Transverse colon (tissue), 4 donors: ENCODE results near the gene FBXO41. TPM values are rescaled to one million over a fixed set of nuclear protein-coding genes. Genes with fewer than 3 reads are reported as not detected.

Source experiments
- DNase-seq: peaks from one replicate; pipeline ENCODE4 v3.0.0-alpha.2; 2019
- H3K27ac ChIP-seq, 4 donors: fragments of 200-600 bp; sonication (generic); 2 replicates each; pipeline ENCODE4 v1.5.1; 2016 to 2018; ENCODE audit warnings: inconsistent platforms in 4 of 4
- H3K27me3 ChIP-seq: fragments of 200-600 bp; sonication (generic); 2 replicates; pipeline ENCODE4 v1.5.1; 2017; ENCODE audit warnings: inconsistent platforms
- H3K36me3 ChIP-seq, 4 donors: fragments of 200-600 bp; sonication (generic); 2 replicates each; pipeline ENCODE4 v1.5.1; 2017 to 2019; ENCODE audit warnings: inconsistent platforms in 4 of 4
- H3K4me1 ChIP-seq, 4 donors: fragments of 200-600 bp; sonication (generic); 2 replicates each; pipeline ENCODE4 v1.5.1; 2017 to 2020; ENCODE audit warnings: inconsistent platforms in 4 of 4
- H3K4me3 ChIP-seq, 4 donors: fragments of 200-600 bp; sonication (generic); 1 replicate in 1 of 4; 2 replicates in 3 of 4; pipeline versions ENCODE4 v1.5.1 to v1.6.1; 2017 to 2019; ENCODE audit warnings: inconsistent platforms in 4 of 4
- H3K9me3 ChIP-seq, 2 donors: fragments of 200-600 bp; sonication (generic); 2 replicates each; pipeline ENCODE4 v1.5.1; 2017 to 2019; ENCODE audit warnings: inconsistent platforms in 2 of 2
- EP300 ChIP-seq: sonication (generic); formaldehyde crosslinking; IDR thresholded peaks from one replicate; pipeline ENCODE4 v1.6.1; 2017; ENCODE audit warnings: antibody characterized with exemption, low read depth
- POLR2A ChIP-seq: fragments of 450-650 bp; IDR thresholded peaks from one replicate; pipeline ENCODE4 v1.6.1; 2016; ENCODE audit warnings: antibody characterized with exemption, mild to moderate bottlenecking, moderate library complexity
- POLR2AphosphoS5 ChIP-seq, 3 donors: sonication (generic); formaldehyde crosslinking; IDR thresholded peaks; one replicate each; pipeline ENCODE4 v1.6.1; 2016; ENCODE audit warnings: antibody characterized with exemption in 3 of 3
- WGBS, 2 donors: methylation state at CpG; one replicate each; pipeline ENCODE4 v1.1.5; 2018; ENCODE audit warnings: low coverage in 1 of 2; 5-methylcytosine and 5-hydroxymethylcytosine counted together
- in situ Hi-C, 4 donors: fragments of 200-750 bp; cut with MboI; loops; one replicate each; pipeline versions ENCODE4 v1.15.0 to v1.15.1; 2017; ENCODE audit warnings: low sequenced_read_pairs in 3 of 4, low pct_ligation_motif_present in 1 of 4, low pct_unique_long_range_greater_than_20kb in 1 of 4
- intact Hi-C: fragments of 100-400 bp; cut with DNase I; formaldehyde crosslinking; loops from one replicate; pipeline ENCODE4 v1.15.1; 2023; ENCODE audit warnings: low total_unique reads
- total RNA-seq, 4 donors: library from RNA; depleted of rRNA; stranded (reverse); fragments of >200 nt; gene quantifications; one replicate each; pipeline ENCODE4 v1.1.0, GENCODE V29; 2016
- TF ChIP-seq, protein P1 (sequence below), 5 experiments: fragments of 200-600 bp in 3 of 5; fragments of 450-650 bp in 2 of 5; sonication (generic) in 3 of 5; IDR thresholded peaks; 1 replicate in 2 of 5; 2 replicates in 3 of 5; pipeline ENCODE4 v1.5.1; 2016 to 2017; ENCODE audit warnings: antibody characterized with exemption in 5 of 5, inconsistent platforms in 3 of 5, mild to moderate bottlenecking in 2 of 5, moderate library complexity in 1 of 5

The FBXO41 gene
- total RNA-seq, 4 donors from 2014 or later, result 1.4 to 10.0 (median 5.7) TPM

DNA sequence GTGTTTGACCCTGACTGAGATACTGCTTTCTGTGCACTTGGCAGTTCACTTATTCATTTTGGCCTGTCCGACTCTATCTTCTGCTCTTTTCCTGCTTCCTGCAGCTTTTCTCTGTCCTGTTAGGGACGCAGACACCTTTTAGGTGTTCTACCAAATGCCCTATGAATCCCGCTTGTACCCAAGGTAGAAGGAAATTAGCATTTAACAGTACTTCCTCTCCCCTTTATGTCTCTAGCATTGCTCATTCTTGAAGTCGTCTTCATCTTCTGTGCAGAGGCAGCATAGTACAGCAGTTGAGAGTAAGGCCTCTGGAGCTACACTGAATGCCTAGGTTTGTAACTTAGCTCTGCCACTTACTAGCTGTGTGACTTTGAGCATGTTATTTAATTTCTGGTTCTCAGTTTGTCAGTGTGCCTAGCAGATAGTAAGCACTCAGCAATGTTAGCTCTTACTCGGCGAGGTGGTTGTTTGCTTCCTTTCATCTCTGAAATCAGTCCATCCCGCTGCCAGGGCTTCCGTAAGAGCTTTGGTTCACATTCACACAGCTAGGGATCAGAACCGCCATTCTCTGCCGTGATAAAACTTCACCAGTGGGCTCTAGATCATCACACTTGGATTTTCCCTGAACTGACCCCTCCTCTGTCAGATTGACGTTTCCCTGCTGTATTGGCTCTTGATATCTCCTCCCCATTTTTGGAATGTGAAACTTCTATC is 48.8 kb downstream of the FBXO41 start:
- Histone ChIP-seq H3K9me3 (no peaks in the 10 kb centered on the region), H3K27ac (peak overlapping the region in 3 of 4 donors; percentile 92 to 99 (median 98)), H3K4me3 (peak overlapping the region in 2 of 4 donors; percentile 82 to 92), H3K4me1 (peaks cover 16 to 38% (median 27%) of the 10 kb centered on the region in 4 donors), H3K36me3 (peaks cover 0 to 10% (median 2%) of the 10 kb centered on the region in 4 donors), H3K27me3 (no peaks in the 10 kb centered on the region)
- no peak for DNase-seq
- in situ Hi-C loops (loop anchor here in 1 of 4 donors (25.0 kb wide), 1 partner anchor 502 kb away; the partner anchor contains the start of gene TPRKB), intact Hi-C loops (no loop called here)
- 43 to 54% methylated on average over 2 to 11 of the region's 11 CpGs for WGBS, 2 donors
- no peak for TF ChIP-seq EP300
- TF ChIP-seq POLR2AphosphoS5 (IDR thresholded peaks at IDR 0.05), result no peak
- no peak for TF ChIP-seq POLR2A
- TF ChIP-seq, protein P1, sequence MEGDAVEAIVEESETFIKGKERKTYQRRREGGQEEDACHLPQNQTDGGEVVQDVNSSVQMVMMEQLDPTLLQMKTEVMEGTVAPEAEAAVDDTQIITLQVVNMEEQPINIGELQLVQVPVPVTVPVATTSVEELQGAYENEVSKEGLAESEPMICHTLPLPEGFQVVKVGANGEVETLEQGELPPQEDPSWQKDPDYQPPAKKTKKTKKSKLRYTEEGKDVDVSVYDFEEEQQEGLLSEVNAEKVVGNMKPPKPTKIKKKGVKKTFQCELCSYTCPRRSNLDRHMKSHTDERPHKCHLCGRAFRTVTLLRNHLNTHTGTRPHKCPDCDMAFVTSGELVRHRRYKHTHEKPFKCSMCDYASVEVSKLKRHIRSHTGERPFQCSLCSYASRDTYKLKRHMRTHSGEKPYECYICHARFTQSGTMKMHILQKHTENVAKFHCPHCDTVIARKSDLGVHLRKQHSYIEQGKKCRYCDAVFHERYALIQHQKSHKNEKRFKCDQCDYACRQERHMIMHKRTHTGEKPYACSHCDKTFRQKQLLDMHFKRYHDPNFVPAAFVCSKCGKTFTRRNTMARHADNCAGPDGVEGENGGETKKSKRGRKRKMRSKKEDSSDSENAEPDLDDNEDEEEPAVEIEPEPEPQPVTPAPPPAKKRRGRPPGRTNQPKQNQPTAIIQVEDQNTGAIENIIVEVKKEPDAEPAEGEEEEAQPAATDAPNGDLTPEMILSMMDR (IDR thresholded peaks at IDR 0.05), result no peak

DNA sequence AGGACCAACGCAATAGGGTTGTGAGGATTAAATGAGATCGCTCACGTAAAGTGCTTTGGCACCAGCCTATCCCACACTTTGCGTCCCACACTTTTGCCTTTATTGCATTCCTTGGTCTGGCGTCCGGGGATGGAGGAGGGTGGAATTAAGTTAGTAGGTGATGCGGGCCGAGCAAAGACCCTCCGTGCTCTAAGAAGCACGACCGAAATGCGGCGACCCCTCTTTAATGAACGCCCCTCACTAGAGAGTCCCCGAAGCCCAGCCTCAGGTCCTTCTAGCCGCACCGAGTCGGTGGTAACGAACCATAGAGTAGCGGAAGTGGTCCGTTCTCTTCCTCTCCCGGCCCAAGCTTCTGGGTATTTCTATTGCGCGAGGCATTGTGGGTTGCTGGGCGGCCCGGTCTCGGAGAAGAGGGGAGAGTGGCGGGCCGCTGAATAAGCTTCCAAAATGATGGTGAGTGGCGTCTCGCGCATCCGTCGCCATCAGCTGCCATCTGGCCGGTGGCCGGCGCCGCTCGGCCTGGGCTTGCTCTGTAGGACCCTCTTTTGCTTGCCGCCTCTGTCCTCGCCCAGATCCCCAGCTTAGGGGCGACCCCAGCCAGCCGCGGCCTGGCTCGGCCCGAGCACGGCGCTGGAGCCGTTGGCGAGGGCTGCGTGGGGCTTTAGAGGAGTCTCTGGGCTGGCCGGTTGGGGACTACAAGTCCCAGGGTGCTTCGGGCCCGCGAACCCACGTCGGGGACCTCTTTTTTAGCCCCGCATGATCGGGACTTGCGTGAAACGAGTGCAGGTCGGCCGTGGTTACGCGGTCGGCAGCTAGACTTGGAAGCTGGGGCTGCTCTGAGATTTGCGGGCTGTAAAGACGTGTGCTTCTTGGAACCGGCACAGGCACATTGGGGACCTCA is 50.1 kb downstream of the FBXO41 start, which contains the start of gene CCT7:
CCT7 (plus strand) TSS at position 377 of the 901 bp plus-strand sequence; CDS start at position 448, 71 bp downstream.
- in situ Hi-C loops (loop anchor here in 1 of 4 donors (25.0 kb wide), 1 partner anchor 503 kb away; the partner anchor contains the start of gene TPRKB), intact Hi-C loops (no loop called here)

DNA sequence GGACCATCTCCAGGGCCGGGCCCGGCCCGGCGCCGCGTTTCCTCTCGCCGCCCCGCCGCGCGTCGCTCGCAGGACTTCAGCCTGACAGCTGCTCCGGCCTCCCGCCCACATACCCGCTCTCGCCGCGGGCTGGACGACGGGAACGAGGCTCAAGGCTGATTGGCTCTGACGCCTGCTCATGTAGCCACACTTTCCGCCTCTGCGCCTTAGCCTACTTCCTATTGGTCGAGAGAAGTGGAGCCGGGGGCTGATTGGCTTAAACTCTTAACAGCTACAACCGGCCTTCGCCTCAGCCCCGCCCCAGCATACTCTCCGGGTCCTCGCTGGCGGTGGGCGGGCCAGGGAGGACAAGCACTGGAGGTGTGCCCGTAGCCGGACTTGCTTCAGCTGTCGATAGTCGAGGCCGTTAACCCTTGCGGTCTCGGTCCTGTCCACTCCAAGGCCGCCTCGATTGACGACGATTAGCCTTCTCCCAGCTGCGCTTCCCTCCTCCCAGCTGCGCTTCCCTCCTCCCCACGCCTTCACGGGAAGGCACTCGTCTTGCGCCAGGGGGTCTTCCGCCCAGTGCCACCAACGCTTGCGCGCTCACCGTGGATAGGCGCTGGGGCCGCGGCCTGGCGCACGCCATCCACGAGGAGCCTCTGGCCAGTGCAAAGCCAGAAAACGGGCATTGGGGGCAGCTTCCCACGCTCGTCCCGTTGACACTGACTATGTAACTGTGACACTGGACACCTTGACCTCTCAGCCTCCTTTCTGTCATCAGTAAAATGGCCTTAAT is 50.9 kb downstream of the FBXO41 start, which contains the start of gene PRADC1:
PRADC1 (minus strand) TSS at position 86 of the 778 bp plus-strand sequence; CDS start at position 7, 79 bp downstream.
- intact Hi-C loops (no loop called here), in situ Hi-C loops (loop anchor here in 1 of 4 donors (25.0 kb wide), 1 partner anchor 504 kb away; the partner anchor contains the start of gene TPRKB)
- Histone ChIP-seq H3K27me3 (no peaks in the 10 kb centered on the region), H3K4me1 (peaks cover 16 to 32% (median 24%) of the 10 kb centered on the region in 4 donors), H3K9me3 (no peaks in the 10 kb centered on the region), H3K36me3 (peaks cover 0 to 2% (median 0%) of the 10 kb centered on the region in 4 donors), H3K4me3 (peak within 1 kb of the TSS; percentile 69 to 92 (median 84)), H3K27ac (peak within 1 kb of the TSS; percentile 92 to 99 (median 98))
- peak; percentile 99 for DNase-seq
- TF ChIP-seq POLR2AphosphoS5 (IDR thresholded peaks at IDR 0.05) (peak; percentile 67 to 86 (median 80)), POLR2A (peak; percentile 78), EP300 (no peak)
- TF ChIP-seq, protein P1 (IDR thresholded peaks at IDR 0.05), result no peak
- 0% methylated on average over 36 of the region's 67 CpGs; no CpG with 5 or more reads in 1 of the 2 donors for WGBS, 2 donors

More for the DNA sequence above, 50.1 kb downstream of the FBXO41 start, which contains the start of gene CCT7:
- H3K4me3 ChIP-seq, result peak within 1 kb of the TSS; percentile 69 to 92 (median 81)
- WGBS, 2 donors, result 0 to 1% methylated on average over 12 to 60 of the region's 69 CpGs
- H3K27ac ChIP-seq, result peak within 1 kb of the TSS; percentile 92 to 99 (median 98)
- H3K9me3 ChIP-seq, result no peaks in the 10 kb centered on the region
- no peaks in the 10 kb centered on the region for H3K27me3 ChIP-seq
- peaks cover 16 to 38% (median 27%) of the 10 kb centered on the region in 4 donors for H3K4me1 ChIP-seq
- TF ChIP-seq POLR2A (peak; percentile 76), POLR2AphosphoS5 (IDR thresholded peaks at IDR 0.05) (peak; percentile 66 to 89 (median 83)), EP300 (no peak)
- no peaks in the 10 kb centered on the region for H3K36me3 ChIP-seq
- DNase-seq, result peak; percentile 91
